Inflammatory macrophage treated with lipopolysaccharide for 4 hours (primary cell): ENCODE measurements around the gene PRSS3.
"Not testable (repeated sequence)": the region's sequence is repeated elsewhere in the genome, so short reads cannot be mapped to it uniquely, and the experiment has no call there.

Source experiments
- DNase-seq: peaks from one replicate; pipeline ENCODE4 v3.0.0-alpha.2; 2020

PRSS3 gene

DNA sequence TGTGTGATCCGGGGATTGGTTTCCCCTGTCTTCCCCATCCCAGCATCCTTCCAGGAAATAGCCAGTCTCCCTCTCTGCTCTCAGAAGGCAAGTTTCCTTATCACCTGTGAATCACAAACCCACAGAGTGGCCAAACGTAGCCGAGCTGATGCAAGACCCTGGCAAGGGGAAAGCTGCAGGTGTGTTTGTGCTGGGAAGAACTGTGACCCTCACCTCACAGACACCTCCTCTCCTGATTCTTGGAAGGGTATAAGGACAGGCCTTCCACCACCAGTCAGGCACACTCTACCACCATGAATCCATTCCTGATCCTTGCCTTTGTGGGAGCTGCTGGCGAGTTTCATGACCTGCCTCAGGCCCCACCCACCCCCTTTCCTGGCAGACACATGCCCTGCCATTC, at the start of gene PRSS3:
PRSS3 (plus strand) TSS at position 281 of the 400 bp plus-strand sequence; CDS start at position 294, 13 bp downstream.
- DNase-seq, result no peak

DNA sequence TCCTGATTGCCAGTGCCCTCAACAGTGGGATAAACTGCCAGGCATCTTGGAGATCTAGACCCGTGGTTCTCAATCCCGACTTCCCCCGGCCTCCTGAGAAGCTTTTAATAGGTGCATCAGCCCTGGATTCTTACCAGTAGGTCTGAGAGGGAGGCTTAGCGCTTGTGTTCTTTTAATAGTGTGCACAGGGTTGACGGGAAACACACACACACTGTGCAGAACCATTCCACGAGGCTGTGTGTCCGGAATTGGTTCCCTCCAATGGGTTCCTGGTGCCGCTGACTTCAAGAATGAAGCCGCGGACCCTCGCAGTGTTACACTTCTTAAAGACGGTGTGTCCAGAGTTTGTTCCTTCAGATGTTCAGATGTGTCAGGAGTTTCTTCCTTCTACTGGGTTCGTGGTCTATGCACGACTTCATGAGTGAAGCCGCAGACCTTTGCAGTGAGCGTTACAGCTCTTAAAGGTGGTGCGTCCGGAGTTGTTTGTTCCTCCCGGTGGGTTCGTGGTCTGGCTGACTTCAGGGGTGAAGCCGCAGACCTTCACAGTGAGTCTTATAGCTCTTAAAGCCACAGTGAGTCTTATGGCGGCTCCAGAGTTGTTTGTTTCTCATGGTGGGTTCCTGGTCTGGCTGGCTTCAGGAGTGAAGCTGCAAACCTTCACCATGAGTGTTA, 46.6 kb upstream of the PRSS3 start:
- no peak for DNase-seq

GRCh38 chr9:33749305-33749654, 46.1 kb upstream of the PRSS3 start:
- peak; percentile 53 for DNase-seq

DNA sequence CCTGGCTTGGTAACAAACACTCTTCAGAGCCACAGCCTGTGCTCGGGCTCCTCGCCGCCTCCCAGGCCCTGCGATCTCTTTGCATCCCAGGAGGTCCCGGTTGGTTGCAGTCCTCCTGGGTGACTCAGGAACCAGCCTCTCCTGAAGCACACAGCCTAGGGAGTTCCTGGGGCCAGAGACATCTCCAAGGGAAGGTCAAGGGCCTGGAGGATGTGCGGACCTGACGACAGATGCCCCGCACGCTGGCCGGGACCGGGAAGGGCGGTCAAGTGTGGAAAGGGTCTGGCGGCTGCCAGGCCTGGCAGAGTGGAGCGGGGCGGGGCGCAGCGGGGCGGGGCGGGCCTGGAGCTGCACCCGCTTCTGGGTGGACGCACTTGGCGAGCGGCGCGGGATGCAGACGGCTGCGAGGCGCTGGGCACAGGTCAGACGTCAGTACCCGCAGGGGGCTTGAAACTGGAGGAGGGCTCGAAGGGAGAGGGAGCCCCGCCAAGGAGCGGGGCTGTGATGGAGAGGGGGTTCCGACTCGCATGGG, 45.0 kb upstream of the PRSS3 start:
- DNase-seq, result no peak

DNA sequence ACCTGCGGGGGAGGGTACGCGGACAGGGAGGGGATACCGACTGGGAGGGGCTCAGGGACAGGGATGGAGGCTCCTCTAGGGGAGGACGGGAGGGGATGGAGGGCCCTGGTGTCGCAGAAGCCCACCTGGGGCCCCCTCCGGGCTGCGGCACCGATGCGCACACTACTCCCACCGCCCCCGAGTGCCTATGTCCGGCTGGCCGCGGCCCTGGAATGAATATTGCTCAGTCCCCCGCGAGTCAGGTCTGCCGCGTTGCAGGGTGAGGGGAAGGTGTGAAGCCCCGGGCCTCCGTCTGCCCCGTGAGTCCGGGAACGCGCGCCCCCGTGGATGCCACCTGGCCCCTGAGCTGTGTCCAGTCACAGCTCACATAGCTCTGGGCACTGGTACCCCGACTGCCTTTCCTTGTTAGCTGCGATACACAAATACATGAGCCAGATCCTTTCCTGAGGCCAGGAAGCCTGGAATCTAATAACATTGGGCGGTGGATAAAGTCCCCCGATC, 44.5 kb upstream of the PRSS3 start:
- DNase-seq, result no peak

DNA sequence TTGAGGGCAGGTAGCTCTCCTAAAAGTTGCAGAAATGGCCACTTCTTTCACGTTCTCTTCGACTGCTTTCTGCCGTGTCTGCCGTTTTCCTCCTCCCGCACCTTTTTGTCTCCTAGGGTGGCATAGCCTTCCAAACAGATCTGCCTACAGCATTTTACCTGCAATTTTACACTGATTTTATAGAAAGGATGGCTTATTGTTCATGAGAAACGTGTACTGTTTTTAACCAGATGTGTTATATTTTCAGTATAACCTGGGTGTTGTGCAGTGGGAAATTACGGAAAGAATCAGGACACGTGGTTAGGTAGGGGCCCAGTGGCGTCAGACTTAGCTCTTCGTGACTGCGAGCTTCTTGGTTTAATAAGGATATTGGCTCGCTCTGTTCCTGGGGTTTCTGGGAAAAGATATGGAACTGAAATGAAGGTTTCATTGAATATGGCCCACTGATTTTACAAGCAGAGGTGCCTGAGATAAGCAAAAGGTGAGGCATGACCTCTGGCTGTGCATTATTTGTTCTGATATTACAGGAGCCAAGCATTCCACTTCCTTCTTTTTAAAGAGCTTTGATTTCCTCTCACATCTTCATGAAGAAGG, 43.7 kb upstream of the PRSS3 start:
- no peak for DNase-seq

DNA sequence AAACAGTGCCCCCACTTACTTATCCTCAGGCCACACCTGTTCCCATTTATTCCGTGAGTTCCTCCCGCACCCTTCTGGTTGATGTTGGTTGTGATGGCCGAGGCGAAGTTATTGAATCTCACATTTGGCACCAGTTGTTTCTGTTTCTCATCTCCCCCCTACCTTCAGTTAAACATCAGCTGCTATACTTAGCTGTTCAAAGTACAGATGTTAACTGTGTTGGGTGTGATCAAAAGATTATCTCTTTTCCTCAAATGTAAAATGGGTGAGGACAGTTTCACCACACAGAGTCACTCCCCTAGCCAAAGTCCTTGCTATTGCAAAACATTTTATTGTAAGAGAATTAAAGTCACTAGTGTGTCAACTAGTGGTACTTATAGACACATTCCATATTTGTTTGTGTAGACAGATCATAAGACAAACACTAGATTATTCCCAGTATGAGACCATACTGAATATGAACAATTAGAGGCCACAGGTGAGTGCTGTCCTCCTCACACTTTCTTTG, 43.2 kb upstream of the PRSS3 start:
- DNase-seq, result no peak

DNA sequence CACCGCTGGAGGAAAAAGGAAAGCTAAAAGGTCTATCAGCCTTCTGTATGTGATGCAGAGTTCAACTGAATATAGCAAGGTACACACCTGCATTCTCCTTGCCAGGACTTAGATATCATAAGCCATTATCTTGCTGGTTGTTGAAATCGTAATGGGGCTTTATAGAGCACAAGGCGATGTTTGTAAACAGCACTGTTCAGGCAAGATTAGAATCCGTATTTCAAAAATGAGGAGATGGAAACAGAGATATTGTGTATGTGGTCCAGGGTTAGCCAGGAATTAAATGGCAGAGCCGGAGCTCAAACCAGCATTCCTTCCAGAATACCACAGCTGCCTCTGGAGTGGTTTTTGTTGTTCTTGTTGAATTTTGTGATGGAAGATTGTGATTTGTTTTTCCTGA, 42.6 kb upstream of the PRSS3 start:
- not testable (repeated sequence) for DNase-seq

- DNase-seq, result peak; percentile 93
Observed at GRCh38 chr9:33759648-33760047, 35.7 kb upstream of the PRSS3 start.

- DNase-seq, result no peak
Observed at GRCh38 chr9:33762343-33762742, 33.0 kb upstream of the PRSS3 start.

GRCh38 chr9:33763709-33764108, 31.7 kb upstream of the PRSS3 start:
- DNase-seq, result not testable (repeated sequence)

DNA sequence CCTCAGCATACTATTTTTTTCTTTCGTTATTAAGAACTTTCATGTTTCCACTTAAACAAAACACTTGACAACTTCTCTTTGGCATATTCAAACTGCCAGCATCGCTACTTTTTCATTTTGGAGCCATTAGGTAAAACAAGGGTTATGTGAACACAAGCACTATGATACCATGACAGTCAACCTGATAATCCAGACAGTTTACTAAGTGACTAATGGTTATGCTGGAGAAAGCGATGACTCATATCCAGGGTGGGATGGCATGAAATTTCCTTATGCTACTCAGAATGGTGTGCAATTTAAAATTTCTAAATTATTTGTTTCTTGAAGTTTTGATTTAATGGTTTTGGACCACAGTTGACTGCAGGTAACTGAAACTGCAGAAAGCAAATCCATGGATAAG, 29.9 kb upstream of the PRSS3 start:
- DNase-seq, result peak; percentile 48

DNA sequence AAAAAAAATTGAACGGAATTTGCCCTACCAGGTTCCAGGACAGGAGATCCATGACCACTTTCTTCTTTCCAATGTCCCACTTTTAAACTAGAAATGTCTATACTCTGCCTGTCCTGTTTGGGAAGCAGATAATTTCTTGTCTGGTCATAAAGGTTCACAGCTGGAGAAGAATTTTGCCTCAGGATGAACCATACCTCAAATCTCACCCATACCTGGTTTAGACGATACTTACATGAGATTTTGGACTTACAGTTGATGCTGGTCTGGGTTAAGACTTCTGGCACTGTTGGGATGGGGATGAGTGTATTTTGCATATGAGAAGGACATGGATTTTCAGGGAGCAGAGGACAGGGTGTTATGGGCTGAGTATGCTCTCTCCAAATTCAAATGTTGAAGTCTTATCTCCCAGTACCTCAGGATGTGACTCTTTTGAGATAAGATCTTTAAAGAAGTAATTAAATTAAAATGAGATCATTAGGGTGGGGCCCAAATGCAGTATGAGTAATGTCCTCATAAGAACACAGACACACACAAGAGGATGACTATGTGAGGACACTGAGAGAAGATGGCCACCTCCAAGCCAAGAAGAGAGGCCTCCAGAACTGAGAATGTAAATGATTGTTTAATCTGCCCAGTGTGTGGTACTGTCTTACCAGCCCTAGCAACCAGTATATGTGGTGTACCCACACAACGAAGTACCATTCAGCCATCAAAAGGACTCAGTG, 25.0 kb upstream of the PRSS3 start:
- peak; percentile 10 for DNase-seq

DNA sequence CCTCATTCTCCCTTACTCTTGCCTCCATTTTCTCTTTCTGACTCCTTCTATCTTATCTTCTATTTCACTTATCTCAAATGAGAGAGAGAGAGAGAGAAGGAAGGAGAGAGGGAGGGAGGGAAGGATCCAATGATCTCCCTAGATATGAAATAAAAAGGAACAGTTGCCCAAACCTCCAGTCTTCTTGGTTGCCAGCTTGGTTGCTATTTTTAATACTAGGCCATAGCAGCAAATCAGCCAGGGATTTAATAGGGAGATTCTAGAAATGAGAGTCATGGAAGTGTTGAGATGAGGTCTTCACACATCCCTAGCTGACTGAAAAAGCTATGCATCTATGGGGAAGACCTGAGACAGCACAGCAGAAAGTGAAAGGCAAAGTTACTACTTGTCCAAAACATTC, 22.2 kb upstream of the PRSS3 start:
- peak; percentile 32 for DNase-seq

GRCh38 chr9:33774074-33774659, 21.2 kb upstream of the PRSS3 start:
- not testable (repeated sequence) for DNase-seq

DNA sequence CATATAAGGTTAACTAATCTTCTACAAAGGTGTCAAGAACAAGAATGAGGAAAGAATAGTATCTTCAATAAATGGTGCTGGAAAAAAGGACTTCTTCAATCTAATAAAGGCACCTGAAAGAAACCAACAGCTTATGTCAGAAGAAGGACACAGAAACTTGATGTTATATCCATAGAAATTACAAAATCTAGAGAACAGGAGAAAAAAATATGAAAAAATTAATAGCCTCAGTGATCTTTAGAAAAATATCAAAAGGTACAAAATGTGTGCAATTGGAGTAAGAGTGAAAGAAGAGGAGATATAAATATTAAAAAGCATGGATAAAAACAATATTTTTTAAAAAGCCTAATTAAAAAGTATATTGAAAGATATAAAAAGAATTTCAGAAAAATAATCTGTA, 18.8 kb upstream of the PRSS3 start:
- DNase-seq, result no peak

GRCh38 chr9:33778700-33779351, 16.5 kb upstream of the PRSS3 start:
- peak; percentile 62 for DNase-seq

DNA sequence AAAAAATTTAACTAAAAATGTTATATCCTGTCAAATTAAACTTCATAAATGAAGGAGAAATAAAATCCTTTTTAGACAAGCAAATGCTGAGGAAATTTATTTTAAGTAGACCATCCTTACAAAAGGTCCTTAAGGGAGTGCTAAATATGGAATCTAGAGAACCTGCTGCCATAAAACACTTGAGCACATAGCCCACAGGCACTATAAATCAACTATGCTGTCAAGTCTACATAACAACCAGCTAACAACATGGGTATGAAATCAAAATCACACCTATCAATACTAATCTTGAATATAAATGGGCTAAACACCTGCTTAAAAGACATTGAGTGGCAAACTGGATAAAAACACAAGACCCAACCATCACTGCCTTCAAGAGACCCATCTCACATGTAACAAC, 15.1 kb upstream of the PRSS3 start:
- no peak for DNase-seq

GRCh38 chr9:33781736-33782135, 13.6 kb upstream of the PRSS3 start:
- no peak for DNase-seq

DNA sequence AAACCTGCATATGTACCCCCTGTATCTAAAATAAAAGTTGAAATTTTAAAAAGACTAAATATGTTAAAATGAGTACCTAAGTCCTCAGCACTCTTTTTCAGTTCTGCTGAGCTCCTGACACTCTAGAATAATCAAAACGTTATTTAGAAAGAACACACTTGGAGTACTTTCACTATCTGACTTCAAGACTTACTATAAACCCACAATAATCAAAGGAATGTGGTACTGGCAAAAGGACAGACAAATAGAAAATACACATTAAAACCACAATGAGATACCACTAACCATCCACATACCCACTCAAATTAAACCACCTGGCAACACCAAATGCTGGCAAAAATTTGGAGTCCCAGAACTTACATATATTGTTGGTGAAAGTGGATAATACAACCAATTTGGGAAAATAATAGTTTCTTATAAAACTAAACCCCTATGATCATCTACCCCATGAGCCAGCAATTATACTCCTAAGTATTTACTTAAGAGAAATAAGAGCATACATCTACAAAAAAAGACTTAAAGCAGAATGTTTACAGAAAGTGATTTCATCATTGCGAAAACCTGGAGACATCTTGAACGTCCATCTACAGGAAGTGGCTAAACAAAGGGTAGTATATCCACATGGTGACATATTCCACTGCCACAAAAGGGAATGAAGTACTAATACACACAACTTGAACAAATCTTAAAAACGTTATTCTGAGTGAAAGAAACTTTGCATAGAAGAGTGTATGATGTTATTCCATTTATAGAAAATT, 12.8 kb upstream of the PRSS3 start:
- DNase-seq, result peak; percentile 44

- DNase-seq, result peak; percentile 7
Observed at GRCh38 chr9:33785914-33786313, 9.4 kb upstream of the PRSS3 start.

- no peak for DNase-seq
Observed at GRCh38 chr9:33786681-33787080, 8.7 kb upstream of the PRSS3 start.
